GM12878 (cell line): ENCODE data around the gene DHX34. TPM values are rescaled to one million over a fixed set of nuclear protein-coding genes. Genes with fewer than 3 reads are reported as not detected.
"Not testable (repeated sequence)": the region's sequence is repeated elsewhere in the genome, so short reads cannot be mapped to it uniquely, and the experiment has no call there.

ENCODE experiments used
- ATAC-seq: fragments of 200-7000 bp; cut with Tn5 transposase; 3 replicates; pipeline ENCODE4 v1.9.1; 2020; ENCODE audit warnings: mild to moderate bottlenecking, moderate library complexity
- BruUV-seq: library from RNA; stranded (reverse); fragments of 400-500 nt; replicated peaks from 2 replicates; lab custom pipeline; 2021; lab: Mats Ljungman, UMichigan
- CTCF ChIA-PET: fragments of 300-600 bp; sonication (Branson Sonifier 250); formaldehyde crosslinking; extraction: SDS; loops from one replicate; lab custom pipeline; 2021; ENCODE audit warnings: inconsistent platforms; lab: Yijun Ruan, JAX
- POLR2A ChIA-PET: fragments of 350-600 bp; formaldehyde crosslinking; extraction: SDS; loops from one replicate; lab custom pipeline; 2021; ENCODE audit warnings: inconsistent platforms; lab: Charles Lee
- RAD21 ChIA-PET: fragments of 300-600 bp; sonication (Branson Sonifier 250); formaldehyde crosslinking; loops from one replicate; lab custom pipeline; 2023; ENCODE audit warnings: antibody characterized with exemption; ENCODE audit not compliant: unreplicated experiment; lab: Charles Lee
- SMC1A ChIA-PET: fragments of 300-600 bp; sonication (Branson Sonifier 250); formaldehyde crosslinking; loops from one replicate; lab custom pipeline; 2023; ENCODE audit not compliant: unreplicated experiment, uncharacterized antibody; lab: Charles Lee
- DNase-seq: peaks from one replicate; pipeline ENCODE4 v3.0.0-alpha.2; 2011; ENCODE audit warnings: low read depth, low spot score
- FAIRE-seq: peaks from 3 replicates; lab custom pipeline; 2011; peaks lifted over from hg19 to GRCh38; lab: Jason Lieb, UNC
- H2AFZ ChIP-seq: 2 replicates; pipeline ENCODE4 v1.6.0; 2011; ENCODE audit warnings: low read depth, low read length, control low read depth; ENCODE audit not compliant: control insufficient read depth
- H3K27ac ChIP-seq: 2 replicates; pipeline ENCODE4 v1.5.1; 2011; ENCODE audit warnings: control low read depth; ENCODE audit not compliant: control insufficient read depth, insufficient read depth
- H3K27me3 ChIP-seq, 2 experiments: replicated peaks in 1 of 2; 2 replicates each; pipeline versions ENCODE4 v1.6.0 to v1.6.1; 2011; ENCODE audit warnings: low read length in 1 of 2; ENCODE audit not compliant: control insufficient read depth in 2 of 2, insufficient read depth in 2 of 2
- H3K36me3 ChIP-seq, 2 experiments: 2 replicates each; pipeline ENCODE4 v1.5.1; 2011; ENCODE audit warnings: low read length in 1 of 2; ENCODE audit not compliant: control insufficient read depth in 2 of 2, insufficient read depth in 2 of 2
- H3K4me1 ChIP-seq: 2 replicates; pipeline ENCODE4 v1.6.1; 2011; ENCODE audit warnings: mild to moderate bottlenecking, low read length, moderate library complexity, mixed read lengths; ENCODE audit not compliant: control insufficient read depth, insufficient read depth
- H3K4me2 ChIP-seq: 2 replicates; pipeline ENCODE4 v1.6.0; 2011; ENCODE audit warnings: control low read depth; ENCODE audit not compliant: control insufficient read depth, insufficient read depth
- H3K4me3 ChIP-seq: fragments of 200-600 bp; sonication (generic); 2 replicates; pipeline ENCODE4 v1.5.1; 2016
- H3K79me2 ChIP-seq: 2 replicates; pipeline ENCODE4 v1.6.0; 2011; ENCODE audit warnings: low read length; ENCODE audit not compliant: control insufficient read depth, insufficient read depth
- H3K9ac ChIP-seq: 2 replicates; pipeline ENCODE4 v1.8.0; 2011; ENCODE audit warnings: low read length, control low read depth, mixed read lengths; ENCODE audit not compliant: control insufficient read depth, insufficient read depth
- H3K9me3 ChIP-seq: replicated peaks from 3 replicates; pipeline ENCODE4 v1.5.1; 2011; ENCODE audit warnings: mild to moderate bottlenecking, low read length; ENCODE audit not compliant: control insufficient read depth, insufficient read depth
- H4K20me1 ChIP-seq: 2 replicates; pipeline ENCODE4 v1.6.0; 2011; ENCODE audit not compliant: control insufficient read depth, insufficient read depth
- FOXK2 ChIP-seq: fragments of 450-650 bp; IDR thresholded peaks from 2 replicates; pipeline ENCODE4 v1.6.1; 2017; ENCODE audit warnings: mild to moderate bottlenecking, moderate library complexity
- GATAD2B ChIP-seq: fragments of 450-650 bp; conservative IDR thresholded peaks from 2 replicates; pipeline ENCODE4 v1.6.1; 2017; ENCODE audit warnings: low read depth, mild to moderate bottlenecking, moderate library complexity
- IKZF2 ChIP-seq, 2 experiments: fragments of 450-650 bp; IDR thresholded peaks; 2 replicates each; pipeline ENCODE4 v1.6.1; 2017; ENCODE audit warnings: mild to moderate bottlenecking in 2 of 2, moderate library complexity in 2 of 2
- KAT2A ChIP-seq: conservative IDR thresholded peaks from 2 replicates; pipeline ENCODE4 v1.6.1; 2011; ENCODE audit warnings: low read depth, low read length; ENCODE audit not compliant: control insufficient read depth
- MTA2 ChIP-seq: fragments of 450-650 bp; IDR thresholded peaks from 2 replicates; pipeline ENCODE4 v1.6.1; 2016; ENCODE audit warnings: low read depth, mild to moderate bottlenecking, moderate library complexity
- MXI1 ChIP-seq: fragments of 150-350 bp; IDR thresholded peaks from 2 replicates; pipeline ENCODE4 v1.6.1; 2011; ENCODE audit warnings: low read depth, mild to moderate bottlenecking, inconsistent platforms, low read length, improper control_type of control experiment
- SREBF2 ChIP-seq: IDR thresholded peaks from 2 replicates; pipeline ENCODE4 v1.6.1; 2012; ENCODE audit warnings: mild to moderate bottlenecking, low read length
- TCF12 ChIP-seq: IDR thresholded peaks from 2 replicates; pipeline ENCODE4 v1.6.1; 2011; ENCODE audit warnings: low read depth, mild to moderate bottlenecking, low read length
- YY1 ChIP-seq: IDR thresholded peaks from 2 replicates; pipeline ENCODE4 v1.6.1; 2011; ENCODE audit warnings: low read depth, mild to moderate bottlenecking, low read length
- WGBS: methylation state at CpG from one replicate; pipeline ENCODE4 v1.1.6; 2016; ENCODE audit warnings: low lambda C conversion rate; ENCODE audit not compliant: insufficient replicate concordance, insufficient coverage; ENCODE audit errors: missing lambda C conversion rate; 5-methylcytosine and 5-hydroxymethylcytosine counted together
- in situ Hi-C: fragments of 300-500 bp; cut with MboI; formaldehyde crosslinking; loops from 9 replicates; pipeline ENCODE4 v1.14.3; 2018; ENCODE audit warnings: mixed read lengths
- intact Hi-C: fragments of 100-400 bp; cut with micrococcal nuclease; formaldehyde crosslinking; loops from one replicate; pipeline ENCODE4 v1.14.2; 2022; ENCODE audit not compliant: unreplicated experiment
- polyA plus RNA-seq, 11 experiments: library from polyadenylated mRNA; depleted of rRNA in 4 of 11; unstranded in 6 of 11; stranded (reverse) in 5 of 11; fragments of >200 nt; fragmentation: Nextera tagmentation in 4 of 11; fragmentation: Illumina TruSeq in 1 of 11; extraction: Ambion mirVana in 4 of 11; extraction: Trizol in 1 of 11; gene quantifications; 1 replicate in 1 of 11; 2 replicates in 10 of 11; pipeline versions ENCODE4 v1.2.1 to v1.2.3, GENCODE V29; 2011 to 2016; ENCODE audit warnings: inconsistent platforms in 2 of 11, missing spikeins in 2 of 11, low read depth in 1 of 11
- total RNA-seq, 4 experiments: library from RNA; depleted of rRNA in 3 of 4; stranded (reverse); fragments of >200 nt in 3 of 4; fragmentation: Illumina TruSeq in 1 of 4; extraction: Trizol in 1 of 4; gene quantifications; 2 replicates each; pipeline versions ENCODE4 v1.2.1 to v1.2.3, GENCODE V29; 2013 to 2021
- TF ChIP-seq, protein P1 (sequence below): fragments of 450-650 bp; IDR thresholded peaks from 2 replicates; pipeline ENCODE4 v1.6.1; 2017; ENCODE audit warnings: low read depth, mild to moderate bottlenecking, moderate library complexity
- TF ChIP-seq, protein P2 (sequence below): fragments of 450-650 bp; conservative IDR thresholded peaks from 2 replicates; pipeline ENCODE4 v1.6.1; 2017; ENCODE audit warnings: mild to moderate bottlenecking, moderate library complexity

DHX34 gene
- total and polyA plus RNA-seq, 10 of the 15 experiments (the other 5 are each of a cell fraction or from before 2014, with no cell fraction given): 0.19 to 16.9 (median 10.5) TPM

DNA sequence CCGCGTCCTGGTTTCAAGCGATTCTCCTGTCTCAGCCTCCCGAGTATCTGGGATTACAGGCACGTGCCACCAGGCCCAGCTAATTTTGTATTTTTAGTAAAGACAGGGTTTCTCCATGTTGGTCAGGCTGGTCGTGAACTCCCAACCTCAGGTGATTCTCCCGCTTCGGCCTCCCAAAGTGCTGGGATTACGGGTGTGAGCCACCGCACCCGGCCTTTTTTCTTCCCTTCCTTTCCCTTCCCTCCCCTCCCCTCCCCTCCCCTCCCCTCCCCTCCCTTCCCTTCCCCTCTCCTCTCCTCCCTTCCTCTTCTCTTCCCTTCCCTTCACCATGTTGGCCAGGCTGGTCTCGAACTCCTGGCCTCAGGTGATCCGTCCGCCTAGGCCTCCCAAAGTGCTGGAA, 48.2 kb upstream of the DHX34 start:
- POLR2A ChIA-PET, H4K20me1 ChIP-seq, in situ Hi-C loops, H3K27ac ChIP-seq, FAIRE-seq, H3K36me3 ChIP-seq, H3K4me3 ChIP-seq, H3K9ac ChIP-seq, H3K79me2 ChIP-seq, BruUV-seq, intact Hi-C loops, H3K9me3 ChIP-seq, H2AFZ ChIP-seq, RAD21 ChIA-PET, DNase-seq, ATAC-seq, H3K27me3 ChIP-seq, H3K4me2 ChIP-seq: not testable (repeated sequence)
- SMC1A ChIA-PET: interaction anchor here (0.8 kb wide), 1 partner anchor 9 kb away, joined by 4 read pairs; no protein-coding TSS in a partner anchor
- 85% methylated on average over 11 of the region's 14 CpGs for WGBS
- peaks cover 19% of the 10 kb centered on the region for H3K4me1 ChIP-seq
- CTCF ChIA-PET: interaction anchor here (0.7 to 1.3 kb wide), 3 partner anchors 16 to 513 kb away, joined by 3 to 6 read pairs (median 4); no protein-coding TSS in a partner anchor

DNA sequence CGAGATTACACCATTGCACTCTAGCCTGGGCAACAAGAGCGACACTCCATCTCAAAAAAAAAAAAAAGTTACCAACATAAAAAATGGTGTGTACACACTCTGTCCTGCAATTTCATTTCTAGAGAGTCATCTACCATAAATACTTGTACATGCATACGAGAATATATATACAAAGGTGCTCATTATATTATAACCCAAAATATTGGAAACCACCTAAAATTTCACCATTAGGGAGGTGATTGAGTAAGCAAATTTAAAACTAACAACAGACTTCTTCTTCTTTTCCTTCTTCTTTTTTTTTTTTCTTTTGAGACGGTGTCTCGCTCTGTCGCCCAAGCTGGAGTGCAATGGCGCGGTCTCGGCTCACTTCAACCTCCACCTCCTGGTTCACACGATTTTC, 46.9 kb upstream of the DHX34 start:
- TF ChIP-seq GATAD2B (no peak), MTA2 (peak; percentile 10; the same call in 1 of the 2 replicates), KAT2A (no peak), SREBF2 (no peak), FOXK2 (no peak), TCF12 (no peak), YY1 (0 out of 2 replicates have a peak, but pooled peaks have one; percentile 16), IKZF2 (IDR thresholded peaks at IDR 0.05) (no peak; a peak in 1 of 4 replicates), MXI1 (no peak)
- TF ChIP-seq, protein P1, sequence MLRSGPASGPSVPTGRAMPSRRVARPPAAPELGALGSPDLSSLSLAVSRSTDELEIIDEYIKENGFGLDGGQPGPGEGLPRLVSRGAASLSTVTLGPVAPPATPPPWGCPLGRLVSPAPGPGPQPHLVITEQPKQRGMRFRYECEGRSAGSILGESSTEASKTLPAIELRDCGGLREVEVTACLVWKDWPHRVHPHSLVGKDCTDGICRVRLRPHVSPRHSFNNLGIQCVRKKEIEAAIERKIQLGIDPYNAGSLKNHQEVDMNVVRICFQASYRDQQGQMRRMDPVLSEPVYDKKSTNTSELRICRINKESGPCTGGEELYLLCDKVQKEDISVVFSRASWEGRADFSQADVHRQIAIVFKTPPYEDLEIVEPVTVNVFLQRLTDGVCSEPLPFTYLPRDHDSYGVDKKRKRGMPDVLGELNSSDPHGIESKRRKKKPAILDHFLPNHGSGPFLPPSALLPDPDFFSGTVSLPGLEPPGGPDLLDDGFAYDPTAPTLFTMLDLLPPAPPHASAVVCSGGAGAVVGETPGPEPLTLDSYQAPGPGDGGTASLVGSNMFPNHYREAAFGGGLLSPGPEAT: peak; percentile 67; the same call in 1 of the 2 replicates
- TF ChIP-seq, protein P2, sequence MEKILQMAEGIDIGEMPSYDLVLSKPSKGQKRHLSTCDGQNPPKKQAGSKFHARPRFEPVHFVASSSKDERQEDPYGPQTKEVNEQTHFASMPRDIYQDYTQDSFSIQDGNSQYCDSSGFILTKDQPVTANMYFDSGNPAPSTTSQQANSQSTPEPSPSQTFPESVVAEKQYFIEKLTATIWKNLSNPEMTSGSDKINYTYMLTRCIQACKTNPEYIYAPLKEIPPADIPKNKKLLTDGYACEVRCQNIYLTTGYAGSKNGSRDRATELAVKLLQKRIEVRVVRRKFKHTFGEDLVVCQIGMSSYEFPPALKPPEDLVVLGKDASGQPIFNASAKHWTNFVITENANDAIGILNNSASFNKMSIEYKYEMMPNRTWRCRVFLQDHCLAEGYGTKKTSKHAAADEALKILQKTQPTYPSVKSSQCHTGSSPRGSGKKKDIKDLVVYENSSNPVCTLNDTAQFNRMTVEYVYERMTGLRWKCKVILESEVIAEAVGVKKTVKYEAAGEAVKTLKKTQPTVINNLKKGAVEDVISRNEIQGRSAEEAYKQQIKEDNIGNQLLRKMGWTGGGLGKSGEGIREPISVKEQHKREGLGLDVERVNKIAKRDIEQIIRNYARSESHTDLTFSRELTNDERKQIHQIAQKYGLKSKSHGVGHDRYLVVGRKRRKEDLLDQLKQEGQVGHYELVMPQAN: no peak
- TF ChIP-seq, all 136 proteins: peak for 3
- Histone ChIP-seq H3K9me3 (no peaks in the 10 kb centered on the region), H3K27ac (no peak overlapping the region; the same call in 1 of the 2 replicates), H3K27me3 (no peaks in the 10 kb centered on the region), H3K9ac (no peak overlapping the region), H3K4me3 (no peak overlapping the region), H3K79me2 (no peaks in the 10 kb centered on the region), H3K4me2 (no peak overlapping the region), H3K4me1 (peaks cover 19% of the 10 kb centered on the region), H4K20me1 (no peaks in the 10 kb centered on the region), H3K36me3 (no peaks in the 10 kb centered on the region; a peak in 1 of 4 replicates), H2AFZ (no peak overlapping the region)
- ChIA-PET SMC1A (no interaction called here), RAD21 (no interaction called here), POLR2A (interaction anchor here (0.7 to 1.3 kb wide), 2 partner anchors 15 to 47 kb away, joined by 3 read pairs; partner anchors contain the start of gene DHX34), CTCF (interaction anchor here (0.8 kb wide), 1 partner anchor 17 kb away, joined by 4 read pairs; no protein-coding TSS in a partner anchor)
- in situ Hi-C loops (no loop called here), intact Hi-C loops (no loop called here)
- BruUV-seq: no TSS peak
- ATAC-seq (peak; percentile 51), DNase-seq (no peak), FAIRE-seq (no peak)
- 9% methylated on average over 10 of the region's 10 CpGs for WGBS
